MCF 10A (cell line): Measurements from ENCODE around the gene ASGR1. TPM values are rescaled to one million over a fixed set of nuclear protein-coding genes. Genes with fewer than 3 reads are reported as not detected.
"Not testable (repeated sequence)": the region's sequence is repeated elsewhere in the genome, so short reads cannot be mapped to it uniquely, and the experiment has no call there.

Experiments
- BruUV-seq: library from RNA; stranded (reverse); fragments of 400-500 nt; replicated peaks from 2 replicates; lab custom pipeline; 2021; lab: Mats Ljungman, UMichigan
- CTCF ChIA-PET: fragments of 300-600 bp; sonication (Branson Sonifier 250); formaldehyde crosslinking; extraction: SDS; loops from one replicate; lab custom pipeline; 2021; ENCODE audit warnings: antibody characterized with exemption, inconsistent platforms; lab: Yijun Ruan, JAX
- POLR2A ChIA-PET: fragments of 300-600, 350-650 bp; sonication (Branson Sonifier 250); formaldehyde crosslinking; extraction: SDS; loops from one replicate; lab custom pipeline; 2020; ENCODE audit warnings: antibody characterized with exemption, inconsistent platforms; lab: Yijun Ruan, JAX
- DNase-seq: peaks from one replicate; pipeline ENCODE4 v3.0.0-alpha.2; 2018; ENCODE audit not compliant: unreplicated experiment
- H3K27ac Mint-ChIP-seq: one replicate; pipeline ENCODE4 v1.8.0; 2022; ENCODE audit warnings: mild to moderate bottlenecking, low read depth, mixed read lengths; ENCODE audit not compliant: unreplicated experiment
- H3K27me3 Mint-ChIP-seq: one replicate; pipeline ENCODE4 v1.8.0; 2022; ENCODE audit warnings: mixed read lengths; ENCODE audit not compliant: insufficient read depth, unreplicated experiment
- H3K36me3 Mint-ChIP-seq: one replicate; pipeline ENCODE4 v1.8.0; 2022; ENCODE audit warnings: mild to moderate bottlenecking, moderate library complexity, mixed read lengths; ENCODE audit not compliant: insufficient read depth, unreplicated experiment
- H3K4me1 Mint-ChIP-seq: one replicate; pipeline ENCODE4 v1.8.0; 2022; ENCODE audit warnings: mixed read lengths; ENCODE audit not compliant: insufficient read depth, unreplicated experiment
- H3K4me3 Mint-ChIP-seq: one replicate; pipeline ENCODE4 v1.8.0; 2022; ENCODE audit warnings: mild to moderate bottlenecking, moderate library complexity, mixed read lengths; ENCODE audit not compliant: unreplicated experiment
- H3K9me3 Mint-ChIP-seq: one replicate; pipeline ENCODE4 v1.8.0; 2022; ENCODE audit warnings: mixed read lengths; ENCODE audit not compliant: unreplicated experiment
- intact Hi-C: fragments of 100-400 bp; cut with micrococcal nuclease; formaldehyde crosslinking; loops from 2 replicates; pipeline ENCODE4 v1.14.1; 2022
- total RNA-seq: library from RNA; stranded (reverse); gene quantifications from 2 replicates; pipeline ENCODE4 v1.2.3, GENCODE V29; 2022
- TF ChIP-seq, protein P1 (sequence below): fragments of 200-600 bp; IDR thresholded peaks from one replicate; pipeline ENCODE4 v1.8.0; 2022; ENCODE audit warnings: antibody characterized with exemption, mild to moderate bottlenecking; ENCODE audit not compliant: unreplicated experiment

Gene ASGR1
- total RNA-seq, 1 experiment from 2014 or later, result 0.37 TPM

DNA sequence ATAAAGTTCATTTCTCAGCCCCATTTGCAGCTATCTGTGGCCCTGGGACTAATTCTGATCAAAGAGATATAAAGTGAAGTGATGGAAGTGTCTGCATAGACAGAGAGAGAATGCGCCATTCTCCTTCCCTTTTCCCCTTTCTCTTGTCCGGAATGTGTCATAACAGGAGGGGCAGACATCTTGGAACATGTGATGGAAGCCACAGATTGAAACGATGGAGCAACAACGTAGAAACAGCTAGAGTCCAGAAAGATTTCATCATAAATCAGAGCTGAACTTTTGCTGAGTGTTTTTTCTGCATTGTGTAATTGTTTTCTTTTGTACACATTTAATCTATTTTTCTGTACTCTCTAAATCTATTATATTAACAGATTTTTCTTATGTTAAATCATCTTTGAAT lies 11.3 kb downstream of the ASGR1 start:
- TF ChIP-seq, protein P1, sequence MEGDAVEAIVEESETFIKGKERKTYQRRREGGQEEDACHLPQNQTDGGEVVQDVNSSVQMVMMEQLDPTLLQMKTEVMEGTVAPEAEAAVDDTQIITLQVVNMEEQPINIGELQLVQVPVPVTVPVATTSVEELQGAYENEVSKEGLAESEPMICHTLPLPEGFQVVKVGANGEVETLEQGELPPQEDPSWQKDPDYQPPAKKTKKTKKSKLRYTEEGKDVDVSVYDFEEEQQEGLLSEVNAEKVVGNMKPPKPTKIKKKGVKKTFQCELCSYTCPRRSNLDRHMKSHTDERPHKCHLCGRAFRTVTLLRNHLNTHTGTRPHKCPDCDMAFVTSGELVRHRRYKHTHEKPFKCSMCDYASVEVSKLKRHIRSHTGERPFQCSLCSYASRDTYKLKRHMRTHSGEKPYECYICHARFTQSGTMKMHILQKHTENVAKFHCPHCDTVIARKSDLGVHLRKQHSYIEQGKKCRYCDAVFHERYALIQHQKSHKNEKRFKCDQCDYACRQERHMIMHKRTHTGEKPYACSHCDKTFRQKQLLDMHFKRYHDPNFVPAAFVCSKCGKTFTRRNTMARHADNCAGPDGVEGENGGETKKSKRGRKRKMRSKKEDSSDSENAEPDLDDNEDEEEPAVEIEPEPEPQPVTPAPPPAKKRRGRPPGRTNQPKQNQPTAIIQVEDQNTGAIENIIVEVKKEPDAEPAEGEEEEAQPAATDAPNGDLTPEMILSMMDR, result no peak
- no TSS peak for BruUV-seq
- no peaks in the 10 kb centered on the region for H3K27me3 Mint-ChIP-seq
- ChIA-PET CTCF (interaction anchor here (1.3 to 2.5 kb wide), 2 partner anchors 10 to 146 kb away, joined by 4 to 11 read pairs; no protein-coding TSS in a partner anchor), POLR2A (interaction anchor here (0.6 to 1.1 kb wide), 3 partner anchors 10 to 125 kb away, joined by 3 to 4 read pairs (median 4); no protein-coding TSS in a partner anchor)
- no peaks in the 10 kb centered on the region for H3K4me1 Mint-ChIP-seq
- no peaks in the 10 kb centered on the region for H3K9me3 Mint-ChIP-seq
- no peak overlapping the region for H3K27ac Mint-ChIP-seq
- intact Hi-C loops, result no loop called here
- H3K36me3 Mint-ChIP-seq, result no peaks in the 10 kb centered on the region
- DNase-seq, result peak; percentile 51
- H3K4me3 Mint-ChIP-seq, result no peak overlapping the region

GRCh38 chr17:7166873-7167272 lies 12.3 kb downstream of the ASGR1 start:
- no peaks in the 10 kb centered on the region for H3K9me3 Mint-ChIP-seq
- no peak for DNase-seq
- TF ChIP-seq, protein P1, result no peak
- POLR2A ChIA-PET, result interaction anchor here (1.1 kb wide), 1 partner anchor 126 kb away, joined by 3 read pairs; no protein-coding TSS in a partner anchor
- H3K27ac Mint-ChIP-seq, result no peak overlapping the region
- CTCF ChIA-PET, result interaction anchor here (1.3 to 2.5 kb wide), 2 partner anchors 11 to 146 kb away, joined by 4 to 11 read pairs; no protein-coding TSS in a partner anchor
- H3K4me1 Mint-ChIP-seq, result no peaks in the 10 kb centered on the region
- intact Hi-C loops, result no loop called here
- BruUV-seq, result no TSS peak
- H3K4me3 Mint-ChIP-seq, result no peak overlapping the region
- H3K36me3 Mint-ChIP-seq, result no peaks in the 10 kb centered on the region
- H3K27me3 Mint-ChIP-seq, result no peaks in the 10 kb centered on the region

GRCh38 chr17:7159571-7159970 lies 19.6 kb downstream of the ASGR1 start:
- DNase-seq, H3K4me3 Mint-ChIP-seq, H3K4me1 Mint-ChIP-seq, intact Hi-C loops, H3K27ac Mint-ChIP-seq, CTCF ChIA-PET, H3K36me3 Mint-ChIP-seq, POLR2A ChIA-PET, H3K9me3 Mint-ChIP-seq, BruUV-seq: not testable (repeated sequence)
- peaks cover 37% of the 10 kb centered on the region for H3K27me3 Mint-ChIP-seq

DNA sequence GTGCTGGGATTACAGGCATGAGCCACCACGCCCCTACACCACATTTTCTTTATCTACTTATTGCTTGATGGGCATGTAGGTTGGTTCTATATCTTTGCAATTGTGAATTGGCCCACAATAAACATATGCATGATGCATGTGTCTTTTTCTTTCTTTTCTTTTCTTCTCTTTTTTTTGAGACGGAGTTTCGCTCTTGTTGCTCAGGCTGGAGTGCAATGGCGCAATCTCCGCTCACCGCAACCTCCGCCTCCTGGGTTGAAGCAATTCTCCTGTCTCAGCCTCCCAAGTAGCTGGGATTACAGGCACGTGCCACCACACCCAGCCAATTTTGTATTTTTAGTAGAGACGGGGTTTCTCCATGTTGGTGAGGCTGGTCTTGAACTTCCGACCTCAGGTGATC lies 20.7 kb downstream of the ASGR1 start:
- BruUV-seq, H3K4me1 Mint-ChIP-seq, intact Hi-C loops, H3K36me3 Mint-ChIP-seq, H3K9me3 Mint-ChIP-seq, H3K4me3 Mint-ChIP-seq, H3K27ac Mint-ChIP-seq, DNase-seq, POLR2A ChIA-PET: not testable (repeated sequence)
- peaks cover 49% of the 10 kb centered on the region for H3K27me3 Mint-ChIP-seq
- CTCF ChIA-PET, result interaction anchor here (0.7 to 1.3 kb wide), 3 partner anchors 19 to 507 kb away, joined by 3 to 6 read pairs (median 4); partner anchors contain the start of genes C17orf100 and MED31

GRCh38 chr17:7156342-7156940 lies 22.7 kb downstream of the ASGR1 start:
- H3K9me3 Mint-ChIP-seq, result no peaks in the 10 kb centered on the region
- intact Hi-C loops, result no loop called here
- H3K27me3 Mint-ChIP-seq, result peaks cover 63% of the 10 kb centered on the region
- TF ChIP-seq, protein P1, result no peak
- POLR2A ChIA-PET, result interaction anchor here (0.6 kb wide), 1 partner anchor 20 kb away, joined by 3 read pairs; no protein-coding TSS in a partner anchor
- no peak overlapping the region for H3K27ac Mint-ChIP-seq
- no peaks in the 10 kb centered on the region for H3K4me1 Mint-ChIP-seq
- H3K36me3 Mint-ChIP-seq, result no peaks in the 10 kb centered on the region
- CTCF ChIA-PET, result interaction anchor here (1.2 kb wide), 1 partner anchor 19 kb away, joined by 5 read pairs; no protein-coding TSS in a partner anchor
- DNase-seq, result no peak
- no TSS peak for BruUV-seq
- no peak overlapping the region for H3K4me3 Mint-ChIP-seq
